ENCODE results near the gene SHB. TPM values are rescaled to one million over a fixed set of nuclear protein-coding genes. Genes with fewer than 3 reads are reported as not detected.

Gene SHB
- total and polyA plus RNA-seq, 2 donors (not counting 3 experiments of a cell fraction or from before 2014, with no cell fraction given): 13.4 to 24.9 TPM

DNA sequence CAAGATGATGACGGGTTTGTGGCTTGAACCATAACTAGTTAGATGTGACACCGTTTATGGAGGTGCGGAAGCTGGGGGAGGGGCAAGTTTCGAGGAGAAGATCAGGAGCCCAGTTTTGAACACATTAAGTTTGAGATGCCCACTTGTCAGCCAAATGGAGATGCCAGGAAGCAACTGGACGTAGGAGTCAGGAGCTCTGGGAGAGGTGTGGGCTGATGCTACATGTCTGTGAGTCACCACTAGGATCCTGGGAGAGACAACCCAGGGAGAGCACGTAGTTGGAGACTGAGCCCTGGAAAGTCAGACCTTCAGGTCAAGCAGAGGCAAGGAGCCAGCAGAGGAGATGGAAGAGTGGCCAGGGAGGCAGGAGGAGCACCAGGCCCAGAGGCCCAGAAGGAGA, 116.3 kb downstream of the SHB start:
- FAIRE-seq: no peak
- Histone ChIP-seq H3K27me3 (ENCODE audit: control insufficient read depth in 2 of 2, insufficient read depth in 2 of 2, low read length in 2 of 2) (no peaks in the 10 kb centered on the region), H3K4me2 (ENCODE audit: insufficient read depth, low read length) (no peak overlapping the region), H3K4me1 (ENCODE audit: control insufficient read depth, extremely low read depth, insufficient read depth, low read length) (peaks cover 21% of the 10 kb centered on the region), H3K9ac (replicated peaks; ENCODE audit: extremely low read depth, insufficient read depth, low read length) (no peak overlapping the region), H2AFZ (ENCODE audit: low read depth, low read length) (no peak overlapping the region), H3K79me2 (ENCODE audit: control insufficient read depth, insufficient read depth, low read length) (no peaks in the 10 kb centered on the region), H3K4me3 (replicated peaks in 1 of 3; ENCODE audit: insufficient read depth in 1 of 3, low read depth in 1 of 3, low read length in 3 of 3) (no peak overlapping the region), H4K20me1 (replicated peaks; ENCODE audit: control insufficient read depth, extremely low read depth, insufficient read depth, low read length) (no peaks in the 10 kb centered on the region), H3K9me3 (replicated peaks; ENCODE audit: control insufficient read depth, insufficient read depth, low read length) (no peaks in the 10 kb centered on the region), H3K27ac (ENCODE audit: insufficient read depth, low read depth, low read length) (peak overlapping the region; percentile 71), H3K36me3 (ENCODE audit: control insufficient read depth in 2 of 2, extremely low read depth in 1 of 2, insufficient read depth in 2 of 2, low read length in 2 of 2) (peaks cover 0 to 23% of the 10 kb centered on the region in 2 experiments), H3K9me1 (replicated peaks; ENCODE audit: control insufficient read depth, extremely low read depth, insufficient read depth, low read length) (no peaks in the 10 kb centered on the region)
- BruUV-seq (replicated peaks): no TSS peak
- intact Hi-C loops (cut with micrococcal nuclease) (loop anchor here (2.0 to 5.0 kb wide), 2 partner anchors 14 to 55 kb away; no protein-coding TSS in a partner anchor), dilution Hi-C loops (cut with MboI; ENCODE audit: extremely low pct_ligation_motif_present, low sequenced_read_pairs) (no loop called here)
- TF ChIP-seq, protein P1, sequence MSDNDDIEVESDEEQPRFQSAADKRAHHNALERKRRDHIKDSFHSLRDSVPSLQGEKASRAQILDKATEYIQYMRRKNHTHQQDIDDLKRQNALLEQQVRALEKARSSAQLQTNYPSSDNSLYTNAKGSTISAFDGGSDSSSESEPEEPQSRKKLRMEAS (IDR thresholded peaks at IDR 0.05; ENCODE audit: insufficient read depth, insufficient read length): no peak
- TF ChIP-seq, protein P2, sequence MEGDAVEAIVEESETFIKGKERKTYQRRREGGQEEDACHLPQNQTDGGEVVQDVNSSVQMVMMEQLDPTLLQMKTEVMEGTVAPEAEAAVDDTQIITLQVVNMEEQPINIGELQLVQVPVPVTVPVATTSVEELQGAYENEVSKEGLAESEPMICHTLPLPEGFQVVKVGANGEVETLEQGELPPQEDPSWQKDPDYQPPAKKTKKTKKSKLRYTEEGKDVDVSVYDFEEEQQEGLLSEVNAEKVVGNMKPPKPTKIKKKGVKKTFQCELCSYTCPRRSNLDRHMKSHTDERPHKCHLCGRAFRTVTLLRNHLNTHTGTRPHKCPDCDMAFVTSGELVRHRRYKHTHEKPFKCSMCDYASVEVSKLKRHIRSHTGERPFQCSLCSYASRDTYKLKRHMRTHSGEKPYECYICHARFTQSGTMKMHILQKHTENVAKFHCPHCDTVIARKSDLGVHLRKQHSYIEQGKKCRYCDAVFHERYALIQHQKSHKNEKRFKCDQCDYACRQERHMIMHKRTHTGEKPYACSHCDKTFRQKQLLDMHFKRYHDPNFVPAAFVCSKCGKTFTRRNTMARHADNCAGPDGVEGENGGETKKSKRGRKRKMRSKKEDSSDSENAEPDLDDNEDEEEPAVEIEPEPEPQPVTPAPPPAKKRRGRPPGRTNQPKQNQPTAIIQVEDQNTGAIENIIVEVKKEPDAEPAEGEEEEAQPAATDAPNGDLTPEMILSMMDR (IDR thresholded peaks at IDR 0.05; ENCODE audit: extremely low read depth in 1 of 2, insufficient read depth in 1 of 2, low read depth in 1 of 2, low read length in 2 of 2): no peak
- TF ChIP-seq EZH2 (IDR thresholded peaks at IDR 0.05; ENCODE audit: borderline replicate concordance, low read depth, low read length, severe bottlenecking) (no peak), POLR2A (IDR thresholded peaks at IDR 0.05; ENCODE audit: low read depth, low read length) (no peak), MYC (IDR thresholded peaks at IDR 0.05; ENCODE audit: low read depth, low read length) (no peak)
- POLR2A ChIA-PET: no interaction called here
- CTCF ChIA-PET: no interaction called here
- DNase-seq (ENCODE audit: low read depth, low spot score): no peak

Data from endothelial cell of umbilical vein (primary cell).